HL-60/S4 treated with retinoic acid at 250 ng/mL for 4 days and 3 days (cell line): ENCODE data around the gene EFTUD2.

Source experiments
- in situ Hi-C: fragments of 300-500 bp; cut with MboI; formaldehyde crosslinking; loops from 2 replicates; pipeline ENCODE4 v1.7.0; 2022; ENCODE audit warnings: low sequenced_read_pairs

EFTUD2 gene

GRCh38 chr17:44894642-44895041 lies 4.6 kb downstream of the EFTUD2 start:
- in situ Hi-C loops, result no loop called here

GRCh38 chr17:44892250-44892649 lies 7.0 kb downstream of the EFTUD2 start:
- in situ Hi-C loops, result no loop called here

GRCh38 chr17:44889003-44889402 lies 10.2 kb downstream of the EFTUD2 start:
- in situ Hi-C loops, result no loop called here

- in situ Hi-C loops, result no loop called here
Observed at GRCh38 chr17:44887971-44888954, 11.0 kb downstream of the EFTUD2 start.

- in situ Hi-C loops, result no loop called here
Observed at GRCh38 chr17:44887016-44887415, 12.2 kb downstream of the EFTUD2 start.

- in situ Hi-C loops, result no loop called here
Observed at GRCh38 chr17:44884941-44885340, 14.3 kb downstream of the EFTUD2 start.

GRCh38 chr17:44881145-44881544 lies 18.1 kb downstream of the EFTUD2 start:
- in situ Hi-C loops, result no loop called here

GRCh38 chr17:44880062-44880461 lies 19.2 kb downstream of the EFTUD2 start:
- in situ Hi-C loops, result no loop called here

- in situ Hi-C loops, result no loop called here
Observed at GRCh38 chr17:44879376-44879775, 19.9 kb downstream of the EFTUD2 start.

- in situ Hi-C loops, result no loop called here
Observed at GRCh38 chr17:44878627-44879221, 20.5 kb downstream of the EFTUD2 start.

- in situ Hi-C loops, result no loop called here
Observed at GRCh38 chr17:44877121-44877520, 22.1 kb downstream of the EFTUD2 start.

- in situ Hi-C loops, result no loop called here
Observed at GRCh38 chr17:44875761-44876160, 23.5 kb downstream of the EFTUD2 start.

- in situ Hi-C loops, result loop anchor here (25.0 kb wide), 1 partner anchor 335 kb away; no protein-coding TSS in a partner anchor
Observed at GRCh38 chr17:44872131-44872768, 27.0 kb downstream of the EFTUD2 start.

GRCh38 chr17:44871556-44871955 lies 27.7 kb downstream of the EFTUD2 start:
- in situ Hi-C loops, result loop anchor here (25.0 kb wide), 1 partner anchor 334 kb away; no protein-coding TSS in a partner anchor

GRCh38 chr17:44867841-44868240 lies 31.4 kb downstream of the EFTUD2 start:
- in situ Hi-C loops, result loop anchor here (10.0 to 25.0 kb wide), 2 partner anchors 93 to 331 kb away; no protein-coding TSS in a partner anchor

- in situ Hi-C loops, result loop anchor here (10.0 to 25.0 kb wide), 2 partner anchors 91 to 329 kb away; no protein-coding TSS in a partner anchor
Observed at GRCh38 chr17:44865931-44866330, 33.3 kb downstream of the EFTUD2 start.

GRCh38 chr17:44865231-44865660 lies 34.0 kb downstream of the EFTUD2 start:
- in situ Hi-C loops, result loop anchor here (10.0 to 25.0 kb wide), 2 partner anchors 90 to 328 kb away; no protein-coding TSS in a partner anchor

GRCh38 chr17:44864831-44865230 lies 34.4 kb downstream of the EFTUD2 start:
- in situ Hi-C loops, result loop anchor here (10.0 to 25.0 kb wide), 2 partner anchors 90 to 328 kb away; no protein-coding TSS in a partner anchor

- in situ Hi-C loops, result loop anchor here (10.0 to 25.0 kb wide), 2 partner anchors 88 to 326 kb away; no protein-coding TSS in a partner anchor
Observed at GRCh38 chr17:44863061-44863918, 36.0 kb downstream of the EFTUD2 start.
